Kidney epithelial cell (primary cell): ENCODE data around the gene TAS2R39. TPM values are rescaled to one million over a fixed set of nuclear protein-coding genes. Genes with fewer than 3 reads are reported as not detected.

ENCODE experiments used
- DNase-seq: peaks from one replicate; pipeline ENCODE4 v3.0.0-alpha.2; 2010; ENCODE audit warnings: low read depth
- H3K27me3 ChIP-seq: 2 replicates; pipeline ENCODE4 v1.6.0; 2011; ENCODE audit warnings: low read length; ENCODE audit not compliant: control insufficient read depth, insufficient read depth
- H3K36me3 ChIP-seq: 2 replicates; pipeline ENCODE4 v1.5.1; 2011; ENCODE audit warnings: low read length; ENCODE audit not compliant: control insufficient read depth, insufficient read depth
- H3K4me3 ChIP-seq: 2 replicates; pipeline ENCODE4 v1.5.1; 2011; ENCODE audit warnings: low read depth, mild to moderate bottlenecking, control low read depth, low read length
- CTCF ChIP-seq: IDR thresholded peaks from 2 replicates; pipeline ENCODE4 v1.5.1; 2011; ENCODE audit warnings: mild to moderate bottlenecking, moderate library complexity, low read length, control low read depth, inconsistent platforms; ENCODE audit not compliant: insufficient read depth, poor library complexity, severe bottlenecking
- total RNA-seq: library from RNA; depleted of rRNA; stranded (reverse); fragments of >200 nt; gene quantifications from 2 replicates; pipeline ENCODE4 v1.2.3, GENCODE V29; 2015

Gene TAS2R39
- total RNA-seq, 1 donor from 2014 or later: not detected

GRCh38 chr7:143229054-143229790 lies 46.0 kb downstream of the TAS2R39 start:
- Histone ChIP-seq H3K4me3 (no peak overlapping the region), H3K36me3 (no peaks in the 10 kb centered on the region), H3K27me3 (no peaks in the 10 kb centered on the region)
- no peak for DNase-seq
- no peak for TF ChIP-seq CTCF

- Histone ChIP-seq H3K36me3 (no peaks in the 10 kb centered on the region), H3K27me3 (no peaks in the 10 kb centered on the region), H3K4me3 (no peak overlapping the region)
- no peak for TF ChIP-seq CTCF
- DNase-seq: no peak
Measured at GRCh38 chr7:143230602-143231457, 47.6 kb downstream of the TAS2R39 start.

Other genes with a start within 250 kb of the TAS2R39 start
- gene TRPV5, start 249.7 kb upstream of the TAS2R39 start, total RNA-seq: not detected in 2 replicates
- gene LLCFC1, start 243.9 kb upstream of the TAS2R39 start, total RNA-seq: not detected in 2 replicates
- not detected in 2 replicates for gene KEL, start 221.1 kb upstream of the TAS2R39 start, total RNA-seq
- gene OR9A2, start 156.3 kb upstream of the TAS2R39 start, total RNA-seq: not detected in 2 replicates
- gene OR6V1, start 131.1 kb upstream of the TAS2R39 start, total RNA-seq: not detected in 2 replicates
- not detected in 2 replicates for gene PIP, start 51.3 kb upstream of the TAS2R39 start, total RNA-seq
- gene TAS2R40, start 38.6 kb downstream of the TAS2R39 start, total RNA-seq: not detected in 2 replicates
- 139 and 152 TPM in 2 replicates for gene GSTK1, start 80.0 kb downstream of the TAS2R39 start, total RNA-seq
- 11.9 and 20.5 TPM in 2 replicates for gene TMEM139, start 101.5 kb downstream of the TAS2R39 start, total RNA-seq
- gene CASP2, start 104.9 kb downstream of the TAS2R39 start, total RNA-seq: 24.6 and 26.9 TPM in 2 replicates
- not detected in 2 replicates for gene CLCN1, start 132.7 kb downstream of the TAS2R39 start, total RNA-seq
- gene FAM131B, start 179.3 kb downstream of the TAS2R39 start, total RNA-seq: 1.0 and 1.3 TPM in 2 replicates
- 162 and 218 TPM in 2 replicates for gene ZYX, start 197.9 kb downstream of the TAS2R39 start, total RNA-seq
- gene EPHA1, start 225.4 kb downstream of the TAS2R39 start, total RNA-seq: 7.9 and 27.5 TPM in 2 replicates